SU-DHL-6 (cell line): Measurements from ENCODE around the gene RAG2.

ENCODE experiments used
- CTCF ChIP-seq: fragments of 200-600 bp; sonication (generic); IDR thresholded peaks from one replicate; pipeline ENCODE4 v1.5.1; 2017; ENCODE audit warnings: antibody characterized with exemption, mild to moderate bottlenecking, low read length, moderate library complexity; ENCODE audit not compliant: insufficient read depth, poor library complexity, severe bottlenecking
- EZH2phosphoT487 ChIP-seq: fragments of 200-600 bp; sonication (generic), shearing (Covaris generic); conservative IDR thresholded peaks from 2 replicates; pipeline ENCODE4 v1.6.1; 2018; ENCODE audit warnings: mild to moderate bottlenecking, antibody characterized with exemption, low read length, moderate library complexity, mixed read lengths

- no peak for TF ChIP-seq CTCF
- no peak for TF ChIP-seq EZH2phosphoT487
Observed at GRCh38 chr11:36594316-36594989, 3.6 kb downstream of the RAG2 start, which contains the start of gene IFTAP.
